ENCODE measurements around the gene UVSSA.
"Not testable (repeated sequence)": the region's sequence is repeated elsewhere in the genome, so short reads cannot be mapped to it uniquely, and the experiment has no call there.

The UVSSA gene

GRCh38 chr4:1385373-1386340, 38.6 kb downstream of the UVSSA start:
- H3K27ac ChIP-seq: no peak overlapping the region
- no peak for TF ChIP-seq CTCF (conservative IDR thresholded peaks at IDR 0.05)

DNA sequence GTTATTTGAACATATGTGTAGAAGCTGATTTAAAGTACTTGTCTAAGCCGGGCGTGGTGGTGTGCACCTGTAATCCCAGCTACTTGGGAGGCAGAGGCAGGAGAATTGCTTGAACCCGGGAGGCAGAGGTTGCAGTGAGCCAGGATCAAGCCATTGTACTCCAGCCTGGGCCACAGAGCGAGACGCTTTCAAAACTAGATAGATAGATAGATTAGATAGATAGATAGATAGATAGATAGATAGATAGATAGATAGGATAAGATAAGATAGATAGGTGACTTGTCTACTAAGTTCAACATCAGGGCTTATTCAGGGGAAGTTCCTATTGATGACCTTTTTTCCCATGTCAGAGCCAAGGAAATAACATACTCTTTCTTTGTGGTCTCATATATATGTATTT, 46.4 kb downstream of the UVSSA start:
- H3K27ac ChIP-seq: not testable (repeated sequence)

- H3K27ac ChIP-seq: no peak overlapping the region
Observed at GRCh38 chr4:1393866-1394265, 46.9 kb downstream of the UVSSA start.

GRCh38 chr4:1394554-1395388, 47.8 kb downstream of the UVSSA start:
- not testable (repeated sequence) for H3K27ac ChIP-seq

More at GRCh38 chr4:1393866-1394265, 46.9 kb downstream of the UVSSA start:
- TF ChIP-seq CTCF (conservative IDR thresholded peaks at IDR 0.05): no peak

DNA sequence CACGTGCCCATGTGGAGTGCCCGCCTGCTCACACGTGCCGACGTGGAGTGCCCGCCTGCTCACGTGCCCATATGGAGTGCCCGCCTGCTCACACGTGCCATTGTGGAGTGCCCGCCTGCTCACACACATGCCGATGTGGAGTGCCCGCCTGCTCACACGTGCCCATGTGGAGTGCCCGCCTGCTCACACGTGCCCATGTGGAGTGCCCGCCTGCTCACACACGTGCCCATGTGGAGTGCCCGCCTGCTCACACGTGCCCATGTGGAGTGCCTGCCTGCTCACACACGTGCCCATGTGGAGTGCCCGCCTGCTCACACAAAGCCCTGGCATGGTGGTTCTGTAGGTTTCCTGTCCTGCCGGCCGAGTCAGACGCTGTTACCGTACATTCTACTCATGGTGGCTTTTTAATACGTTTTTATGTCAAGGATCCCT, 48.4 kb downstream of the UVSSA start:
- H3K27ac ChIP-seq: not testable (repeated sequence)

DNA sequence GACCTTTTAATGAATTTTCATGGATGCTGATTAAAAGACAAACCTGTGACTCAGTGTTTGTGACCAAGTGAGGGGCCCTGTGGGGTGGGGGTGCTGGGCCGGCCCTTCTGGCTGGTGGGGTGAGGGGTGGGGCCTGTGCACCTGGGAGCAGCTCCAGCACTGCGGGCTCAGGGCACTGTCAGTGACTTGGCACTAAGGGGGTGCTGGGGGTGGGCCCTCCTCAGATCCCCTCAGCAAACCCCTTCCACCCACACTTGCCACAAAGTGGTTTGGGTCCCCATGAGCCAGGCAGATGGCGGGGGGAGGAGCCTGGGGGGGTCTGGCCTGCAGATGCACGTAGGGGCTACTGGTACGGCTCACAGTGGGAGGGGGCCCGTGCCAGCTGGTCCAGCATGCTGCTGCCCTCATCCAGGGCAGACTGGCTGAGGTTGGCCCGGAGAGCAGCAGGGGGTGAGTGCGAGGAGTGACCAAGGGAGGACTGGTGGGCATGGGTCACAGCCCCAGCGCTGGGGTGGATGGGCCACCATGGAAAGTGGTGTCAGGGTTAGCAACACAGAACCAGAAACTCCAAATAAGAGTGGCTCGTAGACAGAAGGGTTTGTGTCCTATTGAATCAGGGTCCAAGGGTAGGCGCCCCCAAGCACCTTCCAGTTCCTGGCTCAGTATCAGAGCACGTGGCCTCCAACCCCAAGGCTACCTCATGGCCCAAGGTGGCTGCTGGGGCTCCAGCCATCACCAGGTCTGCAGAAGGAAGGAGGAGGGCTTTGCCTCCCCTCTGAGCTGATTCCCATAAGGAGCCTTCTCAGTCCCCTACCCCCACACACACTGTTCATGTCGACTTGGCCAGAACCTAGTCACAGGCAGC, 49.2 kb downstream of the UVSSA start:
- no peak for TF ChIP-seq CTCF (conservative IDR thresholded peaks at IDR 0.05)
- H3K27ac ChIP-seq: no peak overlapping the region

- H3K27ac ChIP-seq: no peak overlapping the region
Observed at GRCh38 chr4:1396806-1397455, 49.9 kb downstream of the UVSSA start.

More at GRCh38 chr4:1396806-1397455, 49.9 kb downstream of the UVSSA start:
- no peak for TF ChIP-seq CTCF (conservative IDR thresholded peaks at IDR 0.05)

All from VCaP (cell line).